Measurements from ENCODE around the gene MCCD1. TPM values are rescaled to one million over a fixed set of nuclear protein-coding genes. Genes with fewer than 3 reads are reported as not detected.
"Not testable (repeated sequence)": the region's sequence is repeated elsewhere in the genome, so short reads cannot be mapped to it uniquely, and the experiment has no call there.

Gene MCCD1
- polyA plus RNA-seq (ENCODE audit: insufficient read length in 3 of 3), result 10 to 100 TPM; 13.6 to 24.1 (median 17.7) TPM

GRCh38 chr6:31528821-31529328 lies at the start of gene MCCD1:
Gene MCCD1 (plus strand): TSS chr6:31528962. CDS start chr6:31529015, 53 bp downstream.
- no peak for DNase-seq (ENCODE audit: low read depth in 3 of 3, low spot score in 2 of 3)

GRCh38 chr6:31479151-31479932 lies 49.4 kb upstream of the MCCD1 start:
- no peak for DNase-seq (ENCODE audit: low read depth in 3 of 3, low spot score in 2 of 3)

- DNase-seq (ENCODE audit: low read depth in 3 of 3, low spot score in 2 of 3), result no peak
Observed at GRCh38 chr6:31479933-31480535, 48.7 kb upstream of the MCCD1 start.

GRCh38 chr6:31480574-31480973 lies 48.2 kb upstream of the MCCD1 start:
- DNase-seq (ENCODE audit: low read depth in 3 of 3, low spot score in 2 of 3), result no peak

- DNase-seq (ENCODE audit: low read depth in 3 of 3, low spot score in 2 of 3), result no peak
Observed at GRCh38 chr6:31483392-31483791, 45.4 kb upstream of the MCCD1 start.

- no peak for DNase-seq (ENCODE audit: low read depth in 3 of 3, low spot score in 2 of 3)
Observed at GRCh38 chr6:31485055-31485454, 43.7 kb upstream of the MCCD1 start.

GRCh38 chr6:31486065-31486837 lies 42.5 kb upstream of the MCCD1 start:
- not testable (repeated sequence) for DNase-seq (ENCODE audit: low read depth in 3 of 3, low spot score in 2 of 3)

- DNase-seq (ENCODE audit: low read depth in 3 of 3, low spot score in 2 of 3), result not testable (repeated sequence)
Observed at GRCh38 chr6:31487674-31488073, 41.1 kb upstream of the MCCD1 start.

GRCh38 chr6:31489086-31489485 lies 39.7 kb upstream of the MCCD1 start:
- no peak for DNase-seq (ENCODE audit: low read depth in 3 of 3, low spot score in 2 of 3)

- DNase-seq (ENCODE audit: low read depth in 3 of 3, low spot score in 2 of 3), result no peak
Observed at GRCh38 chr6:31490115-31490873, 38.5 kb upstream of the MCCD1 start.

- DNase-seq (ENCODE audit: low read depth in 3 of 3, low spot score in 2 of 3), result not testable (repeated sequence)
Observed at GRCh38 chr6:31493550-31493874, 35.2 kb upstream of the MCCD1 start.

- DNase-seq (ENCODE audit: low read depth in 3 of 3, low spot score in 2 of 3), result peak in 2 of 3 donors; percentile 8 to 59
Observed at GRCh38 chr6:31493875-31494694, 34.7 kb upstream of the MCCD1 start.

GRCh38 chr6:31495580-31495979 lies 33.2 kb upstream of the MCCD1 start:
- no peak for DNase-seq (ENCODE audit: low read depth in 3 of 3, low spot score in 2 of 3)

GRCh38 chr6:31496826-31497225 lies 31.9 kb upstream of the MCCD1 start:
- not testable (repeated sequence) for DNase-seq (ENCODE audit: low read depth in 3 of 3, low spot score in 2 of 3)

GRCh38 chr6:31497531-31498476 lies 31.0 kb upstream of the MCCD1 start, which contains the start of gene MICB:
Gene MICB (plus strand): TSS chr6:31498145. CDS start chr6:31498194, 49 bp downstream.
- peak in 2 of 3 donors; percentile 14 to 54 for DNase-seq (ENCODE audit: low read depth in 3 of 3, low spot score in 2 of 3)

GRCh38 chr6:31498748-31499147 lies 30.0 kb upstream of the MCCD1 start:
- no peak for DNase-seq (ENCODE audit: low read depth in 3 of 3, low spot score in 2 of 3)

GRCh38 chr6:31499648-31500047 lies 29.1 kb upstream of the MCCD1 start:
- not testable (repeated sequence) for DNase-seq (ENCODE audit: low read depth in 3 of 3, low spot score in 2 of 3)

GRCh38 chr6:31502586-31502985 lies 26.2 kb upstream of the MCCD1 start:
- no peak for DNase-seq (ENCODE audit: low read depth in 3 of 3, low spot score in 2 of 3)
